ENCODE results near the gene GFOD1. TPM values are rescaled to one million over a fixed set of nuclear protein-coding genes. Genes with fewer than 3 reads are reported as not detected.

GFOD1 gene
- total and polyA plus RNA-seq, 8 donors: 1.4 to 2.7 (median 2.1) TPM

DNA sequence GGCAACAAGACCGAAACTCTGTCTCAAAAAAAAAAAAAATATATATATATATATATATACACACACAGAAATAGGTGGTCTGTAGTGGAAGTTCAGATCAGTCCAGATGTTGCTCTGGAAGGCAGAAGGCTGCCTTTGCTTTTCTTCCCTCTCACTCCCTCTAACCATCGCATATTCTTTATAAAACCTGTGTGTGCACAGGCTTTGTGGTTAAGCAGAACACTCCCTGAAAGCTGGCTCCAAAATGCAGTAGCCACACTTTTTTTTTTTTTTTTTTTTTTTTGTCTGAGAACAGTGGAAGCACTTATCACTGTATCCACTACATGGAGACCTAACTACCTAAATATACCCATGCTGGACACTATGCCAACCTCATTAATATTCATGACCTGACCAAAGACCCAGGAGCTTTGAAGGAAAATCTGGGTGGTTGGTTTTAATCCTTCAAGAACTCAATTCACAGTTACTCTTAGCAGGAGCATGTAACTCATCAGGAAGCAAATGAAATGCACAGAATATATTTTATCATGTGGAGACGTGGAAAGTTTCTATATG is 20.0 kb upstream of the GFOD1 start:
- FAIRE-seq (no peak), ATAC-seq (no peak), DNase-seq (no peak)
- Histone ChIP-seq H3K4me3 (no peak overlapping the region), H3K9me3 (no peaks in the 10 kb centered on the region), H3K27ac (no peak overlapping the region), H3K27me3 (no peaks in the 10 kb centered on the region), H3K4me1 (peaks cover 0 to 5% (median 0%) of the 10 kb centered on the region in 3 donors), H3K36me3 (no peaks in the 10 kb centered on the region)
- whole genome bisulfite sequencing, 2 donors: 82 to 94% methylated on average over 3 of the region's 3 CpGs
- intact Hi-C loops (cut with DNase I): no loop called here
- TF ChIP-seq, protein P1, sequence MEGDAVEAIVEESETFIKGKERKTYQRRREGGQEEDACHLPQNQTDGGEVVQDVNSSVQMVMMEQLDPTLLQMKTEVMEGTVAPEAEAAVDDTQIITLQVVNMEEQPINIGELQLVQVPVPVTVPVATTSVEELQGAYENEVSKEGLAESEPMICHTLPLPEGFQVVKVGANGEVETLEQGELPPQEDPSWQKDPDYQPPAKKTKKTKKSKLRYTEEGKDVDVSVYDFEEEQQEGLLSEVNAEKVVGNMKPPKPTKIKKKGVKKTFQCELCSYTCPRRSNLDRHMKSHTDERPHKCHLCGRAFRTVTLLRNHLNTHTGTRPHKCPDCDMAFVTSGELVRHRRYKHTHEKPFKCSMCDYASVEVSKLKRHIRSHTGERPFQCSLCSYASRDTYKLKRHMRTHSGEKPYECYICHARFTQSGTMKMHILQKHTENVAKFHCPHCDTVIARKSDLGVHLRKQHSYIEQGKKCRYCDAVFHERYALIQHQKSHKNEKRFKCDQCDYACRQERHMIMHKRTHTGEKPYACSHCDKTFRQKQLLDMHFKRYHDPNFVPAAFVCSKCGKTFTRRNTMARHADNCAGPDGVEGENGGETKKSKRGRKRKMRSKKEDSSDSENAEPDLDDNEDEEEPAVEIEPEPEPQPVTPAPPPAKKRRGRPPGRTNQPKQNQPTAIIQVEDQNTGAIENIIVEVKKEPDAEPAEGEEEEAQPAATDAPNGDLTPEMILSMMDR (IDR thresholded peaks at IDR 0.05): no peak

DNA sequence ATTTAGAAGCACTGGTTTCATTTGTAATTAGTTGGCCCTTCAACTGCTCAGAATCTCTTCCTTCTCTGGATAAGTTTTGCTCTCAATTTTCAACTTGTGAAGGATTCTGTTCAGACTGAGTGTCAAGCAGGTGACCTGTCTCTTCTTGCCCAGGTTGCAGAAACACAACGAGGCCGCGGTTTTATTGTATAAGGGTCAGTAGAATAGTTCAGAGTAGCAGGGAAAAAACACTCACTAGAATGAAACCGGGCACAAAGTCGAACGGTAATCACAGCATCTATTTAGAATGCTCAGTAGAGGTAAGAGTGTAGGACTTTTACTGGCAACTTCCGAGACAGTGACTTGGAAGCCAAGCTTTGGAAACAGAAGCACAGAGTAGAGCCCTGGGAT is 17.9 kb upstream of the GFOD1 start:
- DNase-seq: no peak
- WGBS, 2 donors: 84 to 93% methylated on average over 7 of the region's 7 CpGs
- Histone ChIP-seq H3K27ac (no peak overlapping the region), H3K27me3 (no peaks in the 10 kb centered on the region), H3K4me3 (no peak overlapping the region), H3K9me3 (no peaks in the 10 kb centered on the region), H3K4me1 (peaks cover 0 to 5% (median 0%) of the 10 kb centered on the region in 3 donors), H3K36me3 (no peaks in the 10 kb centered on the region)
- FAIRE-seq: no peak
- intact Hi-C loops (cut with DNase I): no loop called here
- TF ChIP-seq, protein P1 (IDR thresholded peaks at IDR 0.05): no peak
- ATAC-seq: no peak

DNA sequence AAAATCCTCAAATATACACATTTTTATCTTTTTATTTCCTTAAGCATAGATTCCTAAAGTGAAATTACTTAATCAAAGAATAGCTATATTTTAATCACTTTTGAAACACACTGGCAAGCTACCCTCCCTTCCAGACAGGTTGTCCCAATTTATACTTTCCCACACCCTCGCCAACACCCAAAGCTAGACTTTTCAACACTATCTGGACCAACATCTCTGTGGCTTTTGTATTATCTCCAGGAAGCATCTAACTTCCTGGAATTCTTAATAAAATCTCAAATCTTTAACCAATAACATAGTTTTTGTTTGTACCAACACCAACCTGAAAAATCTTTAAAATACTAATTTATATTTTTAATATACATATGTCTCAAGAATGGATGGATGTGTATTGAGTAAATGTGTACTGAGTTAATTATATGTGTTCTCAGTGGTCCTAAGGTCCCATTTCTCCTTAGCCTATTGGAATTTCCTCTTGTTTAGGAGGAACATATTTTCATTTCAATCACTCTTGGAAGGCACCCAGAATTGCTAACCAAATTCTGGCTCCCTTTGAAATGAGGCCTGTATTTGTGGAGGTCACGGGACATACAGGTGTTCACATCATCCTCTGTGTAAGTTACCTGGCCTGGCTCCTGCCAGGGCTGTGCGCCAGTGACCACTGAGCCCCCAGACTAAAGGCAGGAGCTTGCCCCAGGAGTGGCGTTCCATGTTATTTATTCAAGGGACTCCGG is 17.4 kb upstream of the GFOD1 start:
- FAIRE-seq (no peak), ATAC-seq (no peak), DNase-seq (no peak)
- Histone ChIP-seq H3K27ac (no peak overlapping the region), H3K27me3 (no peaks in the 10 kb centered on the region), H3K36me3 (no peaks in the 10 kb centered on the region), H3K4me3 (no peak overlapping the region), H3K9me3 (no peaks in the 10 kb centered on the region), H3K4me1 (peaks cover 0 to 5% (median 0%) of the 10 kb centered on the region in 3 donors)
- 69 to 72% methylated on average over 5 of the region's 5 CpGs for WGBS, 2 donors
- intact Hi-C loops (cut with DNase I): no loop called here
- TF ChIP-seq, protein P1 (IDR thresholded peaks at IDR 0.05): no peak

DNA sequence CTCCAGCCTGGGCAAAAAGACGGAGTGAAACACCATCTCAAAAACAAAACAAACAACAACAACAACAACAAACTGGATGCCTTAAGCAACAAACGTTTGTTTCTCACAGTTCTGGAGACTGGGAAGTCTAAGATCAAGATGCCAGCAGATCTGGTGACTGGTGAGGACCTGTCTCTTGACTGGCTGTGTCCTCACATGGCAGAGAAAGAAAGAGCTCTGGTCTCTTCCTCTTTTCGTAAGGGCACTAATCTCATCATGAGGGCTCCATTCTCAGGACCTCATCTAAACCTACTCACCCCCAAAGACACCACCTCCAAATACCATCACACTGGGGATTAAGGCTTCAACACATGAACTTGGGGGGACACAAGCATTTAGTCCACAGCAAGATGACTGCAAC is 13.5 kb upstream of the GFOD1 start:
- intact Hi-C loops (cut with DNase I): no loop called here
- Histone ChIP-seq H3K4me1 (no peaks in the 10 kb centered on the region), H3K4me3 (no peak overlapping the region), H3K9me3 (no peaks in the 10 kb centered on the region), H3K27me3 (no peaks in the 10 kb centered on the region), H3K36me3 (no peaks in the 10 kb centered on the region), H3K27ac (no peak overlapping the region)
- TF ChIP-seq, protein P1 (IDR thresholded peaks at IDR 0.05): no peak
- DNase-seq (no peak), ATAC-seq (no peak), FAIRE-seq (no peak)
- whole genome bisulfite sequencing, 2 donors: 59 to 66% methylated on average over 3 of the region's 3 CpGs

DNA sequence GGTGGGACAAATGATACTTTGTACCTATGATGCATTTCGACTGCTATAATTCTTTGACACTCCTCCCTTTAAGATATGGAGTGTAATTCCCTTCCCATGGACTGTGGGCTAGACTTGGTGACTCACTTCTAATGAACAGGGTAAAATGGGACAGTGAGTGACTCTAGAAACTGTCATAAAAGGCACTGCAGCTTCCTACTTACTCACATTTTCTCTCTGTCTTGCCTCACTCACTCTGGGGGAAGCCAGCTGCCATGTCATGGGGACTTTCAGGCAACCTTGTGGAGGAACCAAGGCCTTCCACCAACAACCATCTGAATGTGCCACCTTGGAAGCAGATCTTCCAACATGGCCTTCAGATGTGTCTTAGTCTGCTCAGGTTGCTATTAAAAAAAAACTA is 12.9 kb upstream of the GFOD1 start:
- Histone ChIP-seq H3K27ac (no peak overlapping the region), H3K4me1 (no peaks in the 10 kb centered on the region), H3K4me3 (no peak overlapping the region), H3K27me3 (no peaks in the 10 kb centered on the region), H3K36me3 (no peaks in the 10 kb centered on the region), H3K9me3 (no peaks in the 10 kb centered on the region)
- DNase-seq: no peak
- TF ChIP-seq, protein P1 (IDR thresholded peaks at IDR 0.05): no peak
- FAIRE-seq: no peak
- WGBS, 2 donors: 79 to 81% methylated on average over 1 of the region's 1 CpG
- no peak for ATAC-seq
- intact Hi-C loops (cut with DNase I): no loop called here
